HepG2 (cell line): ENCODE measurements around the gene POU2F1. TPM values are rescaled to one million over a fixed set of nuclear protein-coding genes. Genes with fewer than 3 reads are reported as not detected.

Source experiments
- CBX5 ChIP-seq: sonication (generic); formaldehyde crosslinking; IDR thresholded peaks from 2 replicates; pipeline ENCODE4 v1.4.0; 2020; ENCODE audit warnings: missing genetic modification reagents, borderline replicate concordance
- CEBPZ ChIP-seq: IDR thresholded peaks from 2 replicates; pipeline ENCODE4 v1.6.1; 2012; ENCODE audit warnings: low read length, improper control_type of control experiment
- CERS6 ChIP-seq: sonication (generic); formaldehyde crosslinking; IDR thresholded peaks from 2 replicates; pipeline ENCODE4 v1.5.0; 2020; ENCODE audit warnings: missing genetic modification reagents
- ELF4 ChIP-seq: sonication (generic); formaldehyde crosslinking; IDR thresholded peaks from 2 replicates; pipeline ENCODE4 v1.5.0; 2020; ENCODE audit warnings: missing genetic modification reagents, mild to moderate bottlenecking, moderate library complexity, borderline replicate concordance
- ELK4 ChIP-seq: sonication (generic); formaldehyde crosslinking; IDR thresholded peaks from 2 replicates; pipeline ENCODE4 v1.9.0; 2021; ENCODE audit warnings: missing genetic modification reagents, borderline replicate concordance
- GTF2F1 ChIP-seq: fragments of 150-350 bp; IDR thresholded peaks from 2 replicates; pipeline ENCODE4 v1.6.1; 2014; ENCODE audit warnings: low read length
- HDAC6 ChIP-seq: fragments of 200-600 bp; sonication (generic); IDR thresholded peaks from 2 replicates; pipeline ENCODE4 v1.7.0; 2017; ENCODE audit warnings: mild to moderate bottlenecking, antibody characterized with exemption, low read length, low read depth
- IRF2 ChIP-seq: IDR thresholded peaks from 2 replicates; pipeline ENCODE4 v1.6.1; 2018; ENCODE audit warnings: missing genetic modification reagents, missing compliant biosample characterization
- KLF15 ChIP-seq: sonication (generic); formaldehyde crosslinking; IDR thresholded peaks from 2 replicates; pipeline ENCODE4 v1.8.1; 2023; ENCODE audit warnings: borderline replicate concordance, mild to moderate bottlenecking, inconsistent platforms, missing genetic modification reagents, mixed read lengths
- MYPOP ChIP-seq: sonication (generic); formaldehyde crosslinking; IDR thresholded peaks from 2 replicates; pipeline ENCODE4 v1.8.1; 2023; ENCODE audit warnings: mild to moderate bottlenecking, moderate library complexity, missing genetic modification reagents
- POGZ ChIP-seq: sonication (generic); formaldehyde crosslinking; IDR thresholded peaks from 2 replicates; pipeline ENCODE4 v1.4.0; 2020; ENCODE audit warnings: mild to moderate bottlenecking, missing genetic modification reagents
- SMARCE1 ChIP-seq: fragments of 450-650 bp; IDR thresholded peaks from 2 replicates; pipeline ENCODE4 v1.6.1; 2017; ENCODE audit warnings: borderline replicate concordance
- ZBTB33 ChIP-seq: sonication (generic); formaldehyde crosslinking; IDR thresholded peaks from 2 replicates; pipeline ENCODE4 v1.4.0; 2020; ENCODE audit warnings: missing genetic modification reagents
- ZFP37 ChIP-seq: sonication (generic); formaldehyde crosslinking; IDR thresholded peaks from 2 replicates; pipeline ENCODE4 v1.4.0; 2020; ENCODE audit warnings: missing genetic modification reagents, borderline replicate concordance
- ZNF20 ChIP-seq: sonication (generic); formaldehyde crosslinking; IDR thresholded peaks from 2 replicates; pipeline ENCODE4 v1.4.0; 2020; ENCODE audit warnings: mild to moderate bottlenecking, moderate library complexity, missing genetic modification reagents
- ZNF234 ChIP-seq: sonication (generic); formaldehyde crosslinking; conservative IDR thresholded peaks from 2 replicates; pipeline ENCODE4 v1.5.1; 2020; ENCODE audit warnings: mild to moderate bottlenecking, missing genetic modification reagents
- ZNF296 ChIP-seq: sonication (generic); formaldehyde crosslinking; conservative IDR thresholded peaks from 2 replicates; pipeline ENCODE4 v1.5.0; 2020; ENCODE audit warnings: mild to moderate bottlenecking, missing genetic modification reagents
- ZNF354B ChIP-seq: sonication (generic); formaldehyde crosslinking; IDR thresholded peaks from 2 replicates; pipeline ENCODE4 v1.8.0; 2022; ENCODE audit warnings: mild to moderate bottlenecking, missing genetic modification reagents
- ZNF383 ChIP-seq: sonication (generic); formaldehyde crosslinking; IDR thresholded peaks from 2 replicates; pipeline ENCODE4 v1.4.0; 2020; ENCODE audit warnings: missing genetic modification reagents, mild to moderate bottlenecking, borderline replicate concordance
- ZNF629 ChIP-seq: sonication (generic); formaldehyde crosslinking; conservative IDR thresholded peaks from 2 replicates; pipeline ENCODE4 v1.5.0; 2020; ENCODE audit warnings: missing genetic modification reagents
- ZNF709 ChIP-seq: sonication (generic); formaldehyde crosslinking; IDR thresholded peaks from 2 replicates; pipeline ENCODE4 v1.5.0; 2020; ENCODE audit warnings: mild to moderate bottlenecking, missing genetic modification reagents
- ZNF766 ChIP-seq: sonication (generic); formaldehyde crosslinking; IDR thresholded peaks from 2 replicates; pipeline ENCODE4 v1.5.0; 2020; ENCODE audit warnings: missing genetic modification reagents, borderline replicate concordance
- polyA plus RNA-seq, 8 experiments: library from polyadenylated mRNA; depleted of rRNA in 3 of 8; stranded (reverse) in 7 of 8; unstranded in 1 of 8; fragments of >200 nt; fragmentation: Illumina TruSeq in 4 of 8; extraction: Trizol in 4 of 8; gene quantifications; 2 replicates each; pipeline versions ENCODE4 v1.2.1 to v1.2.3, GENCODE V29; 2011 to 2016; ENCODE audit warnings: low read depth in 4 of 8, missing spikeins in 1 of 8, mixed read lengths in 1 of 8; ENCODE audit not compliant: insufficient read depth in 1 of 8
- total RNA-seq, 5 experiments: library from RNA; depleted of rRNA; stranded (reverse); fragments of >200 nt; fragmentation: Illumina TruSeq; extraction: Trizol; gene quantifications; 2 replicates each; pipeline ENCODE4 v1.2.3, GENCODE V29; 2016; ENCODE audit warnings: low read depth in 1 of 5

Gene POU2F1
- total and polyA plus RNA-seq, 2 of the 13 experiments (the other 11 are each of a cell fraction or from before 2014, with no cell fraction given) = 10.2 to 13.0 TPM

GRCh38 chr1:167220537-167221125 is at the start of gene POU2F1 (continued):
- TF ChIP-seq ZNF296 (CRISPR knock-in tag) (no peak), ZNF766 (no peak), ZFP37 (CRISPR knock-in tag) (no peak), SMARCE1 (no peak), GTF2F1 (no peak), CEBPZ (no peak), ZNF234 (CRISPR knock-in tag) (no peak), ELK4 (CRISPR knock-in tag) (no peak), ZNF709 (CRISPR knock-in tag) (no peak), MYPOP (no peak), ZNF20 (CRISPR knock-in tag) (no peak), ZNF383 (CRISPR knock-in tag) (0 out of 2 replicates have a peak, but pooled peaks have one; percentile 37), ZBTB33 (no peak), KLF15 (CRISPR knock-in tag) (peak; percentile 60; the same call in 1 of the 2 replicates), CERS6 (no peak), ELF4 (CRISPR knock-in tag) (0 out of 2 replicates have a peak, but pooled peaks have one; percentile 63), ZNF354B (CRISPR knock-in tag) (no peak), ZNF629 (no peak), POGZ (CRISPR knock-in tag) (peak; percentile 51), HDAC6 (no peak), CBX5 (CRISPR knock-in tag) (no peak), IRF2 (CRISPR knock-in tag) (0 out of 2 replicates have a peak, but pooled peaks have one; percentile 3)
